ENCODE results near the gene SRPX. TPM values are rescaled to one million over a fixed set of nuclear protein-coding genes. Genes with fewer than 3 reads are reported as not detected.

The SRPX gene
- total RNA-seq, 1 experiment from 2014 or later, result 0.23 TPM

GRCh38 chrX:38206542-38206941 is 14.1 kb downstream of the SRPX start:
- ChIA-PET CTCF (no interaction called here), POLR2A (no interaction called here)
- H3K36me3 ChIP-seq (ENCODE audit: control insufficient read depth, insufficient read depth, low read length), result no peaks in the 10 kb centered on the region
- no peaks in the 10 kb centered on the region for H3K4me1 ChIP-seq (ENCODE audit: control insufficient read depth, insufficient read depth, low read length)
- intact Hi-C loops (cut with micrococcal nuclease; ENCODE audit: unreplicated experiment), result no loop called here
- in situ Hi-C loops (cut with HindIII; ENCODE audit: low pct_unique_long_range_greater_than_20kb, low sequenced_read_pairs), result no loop called here
- no peaks in the 10 kb centered on the region for H3K9me3 ChIP-seq (ENCODE audit: control insufficient read depth, insufficient read depth, low read depth, low read length)
- no peak overlapping the region for H3K27ac ChIP-seq (ENCODE audit: low read length)
- H3K4me3 ChIP-seq (ENCODE audit: low read depth in 2 of 2, low read length in 2 of 2), result no peak overlapping the region
- no peak for TF ChIP-seq CTCF (IDR thresholded peaks at IDR 0.05)
- no peak for TF ChIP-seq REST (IDR thresholded peaks at IDR 0.05; ENCODE audit: insufficient read depth in 1 of 2, low read depth in 2 of 2, low read length in 1 of 2)
- no peak for TF ChIP-seq TCF7L2 (IDR thresholded peaks at IDR 0.05; ENCODE audit: low read depth, low read length)
- TF ChIP-seq SIN3A (IDR thresholded peaks at IDR 0.05; ENCODE audit: borderline replicate concordance, insufficient read depth, low read depth, low read length), result no peak
- TF ChIP-seq POLR2AphosphoS5 (IDR thresholded peaks at IDR 0.05; ENCODE audit: low read depth, low read length), result no peak
- no peak for ATAC-seq
- no peak for DNase-seq (ENCODE audit: low read depth, low spot score)
- BruUV-seq (replicated peaks), result no TSS peak
- no peaks in the 10 kb centered on the region for H3K27me3 ChIP-seq (ENCODE audit: control insufficient read depth, insufficient read depth, low read length)

GRCh38 chrX:38206036-38206435 is 14.6 kb downstream of the SRPX start:
- Histone ChIP-seq H3K9me3 (ENCODE audit: control insufficient read depth, insufficient read depth, low read depth, low read length) (no peaks in the 10 kb centered on the region), H3K36me3 (ENCODE audit: control insufficient read depth, insufficient read depth, low read length) (no peaks in the 10 kb centered on the region), H3K27me3 (ENCODE audit: control insufficient read depth, insufficient read depth, low read length) (no peaks in the 10 kb centered on the region), H3K27ac (ENCODE audit: low read length) (no peak overlapping the region), H3K4me1 (ENCODE audit: control insufficient read depth, insufficient read depth, low read length) (no peaks in the 10 kb centered on the region), H3K4me3 (ENCODE audit: low read depth in 2 of 2, low read length in 2 of 2) (no peak overlapping the region)
- intact Hi-C loops (cut with micrococcal nuclease; ENCODE audit: unreplicated experiment), result no loop called here
- POLR2A ChIA-PET, result no interaction called here
- BruUV-seq (replicated peaks), result no TSS peak
- DNase-seq (ENCODE audit: low read depth, low spot score) (no peak), ATAC-seq (no peak)
- TF ChIP-seq SIN3A (IDR thresholded peaks at IDR 0.05; ENCODE audit: borderline replicate concordance, insufficient read depth, low read depth, low read length) (no peak), TCF7L2 (IDR thresholded peaks at IDR 0.05; ENCODE audit: low read depth, low read length) (no peak), REST (IDR thresholded peaks at IDR 0.05; ENCODE audit: insufficient read depth in 1 of 2, low read depth in 2 of 2, low read length in 1 of 2) (no peak), CTCF (IDR thresholded peaks at IDR 0.05) (no peak), POLR2AphosphoS5 (IDR thresholded peaks at IDR 0.05; ENCODE audit: low read depth, low read length) (no peak)
- in situ Hi-C loops (cut with HindIII; ENCODE audit: low pct_unique_long_range_greater_than_20kb, low sequenced_read_pairs), result no loop called here
- CTCF ChIA-PET, result no interaction called here
